Umbilical cord (tissue), 2 donors: ENCODE measurements around the gene UTS2R. TPM values are rescaled to one million over a fixed set of nuclear protein-coding genes. Genes with fewer than 3 reads are reported as not detected.
"Not testable (repeated sequence)": the region's sequence is repeated elsewhere in the genome, so short reads cannot be mapped to it uniquely, and the experiment has no call there.

Source experiments
- DNase-seq: peaks from one replicate; pipeline ENCODE4 v3.0.0-alpha.2; 2015; ENCODE audit warnings: low spot score
- total RNA-seq: library from RNA; depleted of rRNA; stranded (reverse); fragments of >200 nt; gene quantifications from one replicate; pipeline ENCODE4 v1.2.3, GENCODE V29; 2014; ENCODE audit warnings: low replicate concordance; ENCODE audit not compliant: insufficient read depth

The UTS2R gene
- total RNA-seq, 1 donor from 2014 or later = 0.48 TPM

DNA sequence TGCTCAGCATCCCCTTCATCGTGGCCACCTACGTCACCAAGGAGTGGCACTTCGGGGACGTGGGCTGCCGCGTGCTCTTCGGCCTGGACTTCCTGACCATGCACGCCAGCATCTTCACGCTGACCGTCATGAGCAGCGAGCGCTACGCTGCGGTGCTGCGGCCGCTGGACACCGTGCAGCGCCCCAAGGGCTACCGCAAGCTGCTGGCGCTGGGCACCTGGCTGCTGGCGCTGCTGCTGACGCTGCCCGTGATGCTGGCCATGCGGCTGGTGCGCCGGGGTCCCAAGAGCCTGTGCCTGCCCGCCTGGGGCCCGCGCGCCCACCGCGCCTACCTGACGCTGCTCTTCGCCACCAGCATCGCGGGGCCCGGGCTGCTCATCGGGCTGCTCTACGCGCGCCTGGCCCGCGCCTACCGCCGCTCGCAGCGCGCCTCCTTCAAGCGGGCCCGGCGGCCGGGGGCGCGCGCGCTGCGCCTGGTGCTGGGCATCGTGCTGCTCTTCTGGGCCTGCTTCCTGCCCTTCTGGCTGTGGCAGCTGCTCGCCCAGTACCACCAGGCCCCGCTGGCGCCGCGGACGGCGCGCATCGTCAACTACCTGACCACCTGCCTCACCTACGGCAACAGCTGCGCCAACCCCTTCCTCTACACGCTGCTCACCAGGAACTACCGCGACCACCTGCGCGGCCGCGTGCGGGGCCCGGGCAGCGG is 3.2 kb downstream of the UTS2R start:
- no peak for DNase-seq

DNA sequence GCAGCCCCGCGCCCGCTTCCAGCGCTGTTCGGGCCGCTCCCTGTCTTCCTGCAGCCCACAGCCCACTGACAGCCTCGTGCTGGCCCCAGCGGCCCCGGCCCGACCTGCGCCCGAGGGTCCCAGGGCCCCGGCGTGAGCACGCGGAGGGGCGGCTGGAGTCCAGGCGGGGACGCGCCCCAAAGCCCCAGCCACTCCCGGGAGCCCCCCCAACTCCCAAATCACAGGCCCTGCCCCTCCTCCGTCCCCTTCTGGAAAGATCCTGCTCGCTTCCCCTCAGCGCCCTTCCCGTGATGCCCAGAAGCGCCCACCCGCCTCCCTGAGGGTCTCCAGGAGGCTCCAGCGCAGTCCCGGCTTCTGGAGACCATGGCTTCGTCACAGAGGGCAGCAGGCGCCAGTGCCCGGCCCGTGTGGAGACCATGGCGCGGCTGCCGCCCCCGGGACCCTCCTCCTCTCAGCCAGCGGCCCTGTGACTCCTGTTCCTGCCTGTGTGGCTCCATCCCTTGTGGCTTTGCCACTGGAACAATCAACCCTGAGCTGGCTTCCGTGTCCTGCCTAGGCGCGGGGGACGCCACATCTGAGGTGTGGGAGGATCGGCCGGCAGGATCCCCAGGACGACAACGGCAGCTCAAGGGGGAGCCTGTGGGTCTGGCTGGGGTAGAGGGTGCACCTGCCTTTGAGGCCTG is 3.9 kb downstream of the UTS2R start:
- DNase-seq = no peak

DNA sequence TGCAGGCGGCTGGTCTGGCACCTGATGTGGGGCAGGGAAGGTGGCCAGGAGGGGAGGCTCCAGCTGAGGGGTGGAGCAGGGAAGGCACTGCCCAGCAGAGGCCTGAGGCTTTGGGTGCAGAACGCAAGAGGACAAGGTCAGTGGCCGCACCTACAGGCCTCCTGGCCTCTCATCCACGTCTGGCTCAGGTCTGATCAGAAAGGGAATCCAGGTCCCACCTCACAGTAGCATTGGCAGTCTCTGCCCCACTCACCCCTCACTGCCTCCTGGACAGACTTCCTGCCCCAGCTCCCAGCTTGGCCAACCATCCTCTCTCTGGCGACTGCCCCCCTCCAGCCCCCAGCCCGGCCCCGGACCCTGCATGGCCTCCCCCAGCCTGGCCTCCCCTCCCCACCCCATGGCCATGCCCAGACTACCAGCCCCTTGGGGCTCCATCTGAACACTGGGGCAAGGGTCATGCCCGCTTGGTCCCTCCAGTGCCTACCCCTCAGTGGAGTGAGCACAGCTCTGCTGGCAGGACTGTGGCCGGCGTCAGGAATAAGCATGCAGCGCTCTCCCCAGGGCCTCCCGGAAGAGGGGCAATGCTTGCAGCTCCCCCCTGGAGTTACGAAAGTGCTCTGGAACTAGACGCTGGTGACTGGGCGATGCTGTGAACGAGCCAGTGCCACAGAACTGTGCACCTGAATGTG is 4.6 kb downstream of the UTS2R start:
- no peak for DNase-seq

DNA sequence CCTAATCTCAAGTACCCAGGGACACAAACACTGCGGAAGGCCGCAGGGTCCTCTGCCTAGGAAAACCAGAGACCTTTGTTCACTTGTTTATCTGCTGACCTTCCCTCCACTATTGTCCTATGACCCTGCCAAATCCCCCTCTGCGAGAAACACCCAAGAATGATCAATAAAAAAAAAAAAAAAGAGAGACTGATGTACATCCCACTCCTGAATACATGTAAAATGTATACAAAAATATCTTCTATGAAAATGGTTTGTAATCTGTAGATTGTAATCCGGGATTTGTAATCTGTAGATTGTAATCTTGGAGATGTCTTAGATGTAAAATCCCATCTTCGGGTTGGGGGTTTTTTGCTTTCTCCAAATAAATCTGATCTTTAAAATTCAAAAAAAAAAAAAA is 5.7 kb downstream of the UTS2R start:
- DNase-seq = not testable (repeated sequence)

DNA sequence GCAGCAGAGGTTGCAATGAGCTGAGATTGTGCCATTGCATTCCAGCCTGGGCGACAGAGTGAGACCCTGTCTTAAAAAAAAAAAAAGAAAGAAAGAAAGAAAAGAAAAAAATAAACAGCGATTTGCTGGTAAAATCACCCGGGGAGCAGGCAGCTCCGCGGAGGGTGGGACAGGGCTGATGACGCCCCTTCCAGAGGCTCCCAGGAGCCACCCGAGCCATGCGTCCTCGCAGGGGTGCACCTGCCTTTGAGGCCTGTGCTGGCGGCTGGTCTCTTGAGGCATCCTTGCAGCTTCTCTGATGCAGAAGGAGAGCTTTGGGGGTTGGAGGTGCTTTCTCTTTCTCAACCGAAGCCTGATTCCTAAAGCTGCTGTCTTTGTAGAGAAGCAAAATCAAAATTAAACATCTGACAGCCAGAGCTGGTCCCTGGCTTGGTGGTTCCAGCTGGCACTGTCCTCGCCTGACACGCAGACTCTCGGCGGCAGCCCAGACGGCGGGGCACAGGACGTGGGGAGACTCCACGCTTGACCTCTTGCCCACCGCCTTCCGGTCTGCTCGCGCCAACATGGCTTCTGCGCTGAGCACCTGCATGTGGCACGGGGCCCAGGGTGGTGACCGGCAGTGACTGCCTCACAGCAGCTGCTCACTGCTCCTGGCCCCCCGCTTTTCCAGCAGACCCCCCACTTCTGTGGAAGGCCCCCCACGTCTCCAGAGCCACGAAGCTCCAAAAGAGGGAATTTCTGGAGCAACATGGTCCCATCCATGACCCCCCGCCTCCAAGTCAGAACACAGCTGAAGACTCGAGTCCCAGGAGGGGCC is 6.6 kb downstream of the UTS2R start:
- no peak for DNase-seq

DNA sequence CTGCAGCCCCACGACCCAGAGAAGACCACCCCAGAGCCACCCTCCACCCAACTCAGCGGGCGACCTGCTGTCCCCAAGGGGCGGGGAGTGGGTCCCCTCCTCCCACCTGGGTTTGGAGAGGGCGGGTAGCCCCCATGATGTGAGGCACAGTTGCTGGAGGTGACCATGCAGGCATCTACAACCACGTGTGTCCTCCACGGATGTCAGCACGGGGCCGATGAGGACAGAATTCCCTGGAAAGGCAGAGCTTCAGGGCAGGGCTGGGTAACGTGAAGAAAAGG is 7.1 kb downstream of the UTS2R start:
- no peak for DNase-seq

DNA sequence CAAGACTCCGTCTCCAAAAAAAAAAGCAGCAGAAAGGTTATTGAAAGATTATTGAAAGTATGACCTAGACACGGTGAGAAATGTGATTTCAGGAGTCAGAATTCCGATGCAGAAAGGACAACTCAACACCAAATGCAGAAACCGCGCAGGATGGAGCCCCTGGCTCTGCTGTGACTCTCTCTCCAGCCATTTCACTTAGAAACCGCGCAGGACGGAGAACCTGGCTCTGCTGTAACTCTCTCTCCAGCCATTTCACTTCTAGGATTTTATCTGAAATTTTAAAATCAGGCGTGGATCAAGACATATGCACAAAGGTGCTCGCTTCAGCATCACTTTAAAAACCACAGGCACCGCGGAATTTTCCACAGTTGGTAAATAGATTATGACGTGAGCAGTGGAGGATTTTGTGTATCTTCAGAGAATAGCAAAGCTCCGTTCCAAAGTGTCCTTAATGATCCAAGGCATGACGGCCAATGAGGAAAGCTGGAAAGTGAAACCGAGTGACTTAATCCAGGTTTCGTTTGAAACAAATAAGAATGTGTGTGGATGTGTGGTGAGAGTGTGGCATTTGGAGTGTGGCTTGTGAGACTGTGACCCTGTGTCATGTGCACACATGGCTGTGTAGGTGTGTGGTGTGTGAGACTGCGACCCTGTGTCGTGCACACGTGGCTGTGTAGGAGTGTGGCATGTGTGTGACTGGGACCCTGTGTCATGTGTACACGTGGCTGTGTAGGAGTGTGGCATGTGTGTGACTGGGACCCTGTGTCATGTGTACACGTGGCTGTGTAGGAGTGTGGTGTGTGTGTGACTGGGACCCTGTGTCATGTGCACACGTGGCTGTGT is 9.5 kb downstream of the UTS2R start:
- no peak for DNase-seq

DNA sequence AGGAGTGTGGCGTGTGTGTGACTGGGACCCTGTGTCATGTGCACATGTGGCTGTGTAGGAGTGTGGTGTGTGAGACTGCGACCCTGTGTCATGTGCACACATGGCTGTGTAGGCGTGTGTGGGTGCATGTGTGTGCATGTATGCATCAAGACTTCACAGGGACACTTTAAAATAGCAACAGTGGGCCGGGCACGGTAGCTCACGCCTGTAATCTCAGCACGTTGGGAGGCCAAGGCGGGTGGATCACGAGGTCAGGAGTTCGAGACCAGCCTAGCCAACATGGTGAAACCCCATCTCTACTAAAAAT is 10.1 kb downstream of the UTS2R start:
- DNase-seq = not testable (repeated sequence)

DNA sequence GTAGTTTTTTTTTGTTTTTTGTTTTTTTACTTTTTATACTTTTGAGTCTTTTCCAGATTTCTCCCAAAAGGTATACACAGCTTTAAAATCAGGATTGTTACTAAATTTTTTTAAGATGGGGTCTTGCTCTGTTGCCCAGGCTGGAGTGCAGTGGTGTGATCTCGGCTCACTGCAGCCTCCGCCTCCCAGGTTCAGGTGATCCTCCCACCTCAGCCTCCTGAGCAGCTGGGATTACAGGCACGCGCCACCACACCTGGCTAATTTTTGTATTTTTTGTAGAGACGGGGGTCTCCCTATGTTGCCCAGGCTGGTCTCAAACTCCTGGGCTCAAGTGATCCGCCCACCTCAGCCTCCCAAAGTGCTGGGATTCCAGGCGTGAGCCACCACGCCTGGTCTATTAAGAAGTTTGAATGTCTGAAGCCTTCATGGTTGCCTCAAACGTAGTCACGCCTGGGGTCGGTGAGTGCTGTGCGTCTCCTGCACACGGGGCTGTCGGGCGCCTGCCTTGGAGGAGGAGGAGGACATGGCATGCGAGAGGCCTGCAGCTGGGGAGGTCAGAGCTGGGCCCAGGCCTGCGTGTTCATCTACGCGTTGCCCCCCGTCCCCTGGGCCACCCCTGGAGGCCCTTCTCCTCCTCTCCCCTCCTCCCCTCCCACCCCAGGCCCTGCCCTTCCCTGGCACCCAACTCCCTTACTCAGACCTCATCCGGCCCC is 10.8 kb downstream of the UTS2R start:
- DNase-seq = not testable (repeated sequence)

DNA sequence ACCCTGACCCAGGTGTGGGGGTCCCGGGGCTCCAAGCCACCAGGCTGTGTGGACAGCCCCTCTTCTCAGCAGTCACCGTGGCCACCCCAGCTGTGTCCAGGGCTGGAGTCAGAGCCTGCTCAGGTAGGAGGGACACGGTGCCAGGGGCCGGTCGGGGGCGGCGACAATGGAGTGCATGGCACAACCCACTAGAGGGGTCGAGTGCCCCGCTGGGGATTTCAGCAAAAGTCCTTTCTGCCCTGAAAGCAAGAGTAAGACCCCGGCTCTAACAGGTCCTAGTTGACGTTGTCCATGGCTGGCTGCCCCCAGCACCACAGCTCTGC is 11.3 kb downstream of the UTS2R start:
- DNase-seq = no peak

DNA sequence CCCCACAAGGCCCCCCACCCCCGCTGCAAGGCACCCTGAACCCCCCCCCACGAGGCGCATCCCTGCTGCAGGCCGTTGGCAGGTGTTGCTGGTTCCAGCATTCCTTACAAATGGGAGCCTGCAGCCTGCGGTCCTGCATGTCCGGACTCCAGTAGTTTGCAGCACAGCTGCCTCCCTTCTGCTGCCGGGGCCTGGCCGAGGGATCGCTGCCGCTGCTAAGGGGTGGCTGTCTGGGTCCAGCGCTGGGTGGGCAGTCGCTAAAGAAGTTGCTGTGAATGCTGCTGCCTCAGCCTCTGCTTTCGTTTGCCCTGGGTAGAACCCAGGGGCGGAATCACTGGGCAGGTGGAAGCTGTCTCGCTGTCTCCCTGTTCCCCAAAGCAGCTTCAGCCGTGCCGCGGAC is 11.8 kb downstream of the UTS2R start:
- DNase-seq = no peak

DNA sequence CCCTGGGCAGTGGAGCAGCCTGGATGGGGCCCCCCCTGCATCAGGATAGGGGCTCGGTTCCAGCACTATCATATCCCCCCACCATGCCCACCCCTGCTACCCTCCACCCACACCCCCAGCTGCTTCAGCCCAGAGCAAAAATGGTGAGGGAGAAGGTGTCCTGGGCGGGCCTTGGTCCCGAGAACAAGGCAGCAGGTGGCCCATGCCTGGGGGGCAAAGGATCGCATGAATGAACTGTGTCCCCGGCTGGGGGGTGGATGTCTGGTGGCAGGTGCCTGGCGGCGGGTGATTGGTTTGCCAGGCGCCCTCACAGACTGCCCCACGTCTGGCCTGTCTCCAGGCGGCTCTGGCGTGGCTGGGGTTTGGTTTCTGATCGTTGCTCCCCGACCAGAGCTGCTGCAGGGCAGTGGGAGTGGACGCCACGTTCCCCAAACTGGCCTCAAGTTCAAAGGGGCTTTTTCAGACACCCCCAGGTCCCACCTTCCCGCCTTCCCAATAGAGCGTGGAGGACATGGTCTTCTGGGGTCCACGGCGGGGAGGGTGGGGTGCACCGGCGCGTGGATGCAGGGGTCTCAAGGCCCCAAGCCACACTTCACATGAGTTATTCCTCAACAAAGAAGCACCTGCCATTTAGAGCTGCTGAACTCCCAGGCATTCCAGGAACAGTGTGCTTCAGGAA is 12.6 kb downstream of the UTS2R start:
- DNase-seq = no peak

DNA sequence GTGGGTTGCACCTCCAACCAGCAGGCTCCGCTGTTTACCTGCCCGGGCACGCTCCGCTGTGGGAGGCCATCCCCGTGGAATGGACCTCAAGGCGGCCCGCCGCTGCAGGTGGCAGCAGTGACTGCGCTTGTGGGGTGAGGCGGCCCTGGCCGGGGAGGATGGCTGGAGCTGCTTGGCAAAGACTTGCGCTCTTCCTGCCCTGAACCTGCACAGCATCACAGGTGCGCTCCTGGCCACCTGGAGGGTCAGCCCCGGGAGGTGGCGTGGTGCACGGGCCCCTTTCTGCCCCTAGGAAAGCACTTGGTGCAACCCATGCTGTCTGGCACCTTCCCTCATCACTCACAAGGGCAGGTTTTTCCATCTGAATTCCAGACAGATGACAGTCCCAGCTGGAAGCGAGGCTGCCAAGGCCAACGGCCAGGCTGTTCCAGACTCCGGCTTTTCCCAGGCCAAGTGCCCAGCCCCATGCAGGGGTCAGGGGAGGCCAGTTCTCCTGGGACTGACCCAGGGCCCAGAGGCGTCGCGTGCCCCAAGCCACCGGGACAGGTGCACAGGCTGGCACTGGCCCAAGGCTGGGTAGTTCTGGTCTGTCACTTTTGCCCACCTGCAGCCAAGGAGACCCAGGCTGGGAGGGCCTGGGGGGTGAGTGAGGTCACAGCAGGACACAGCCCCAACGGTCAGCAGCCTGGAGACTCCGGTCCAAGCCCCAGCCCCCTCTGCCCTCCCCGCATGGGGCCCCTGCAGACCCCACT is 13.3 kb downstream of the UTS2R start:
- peak; percentile 54 for DNase-seq

DNA sequence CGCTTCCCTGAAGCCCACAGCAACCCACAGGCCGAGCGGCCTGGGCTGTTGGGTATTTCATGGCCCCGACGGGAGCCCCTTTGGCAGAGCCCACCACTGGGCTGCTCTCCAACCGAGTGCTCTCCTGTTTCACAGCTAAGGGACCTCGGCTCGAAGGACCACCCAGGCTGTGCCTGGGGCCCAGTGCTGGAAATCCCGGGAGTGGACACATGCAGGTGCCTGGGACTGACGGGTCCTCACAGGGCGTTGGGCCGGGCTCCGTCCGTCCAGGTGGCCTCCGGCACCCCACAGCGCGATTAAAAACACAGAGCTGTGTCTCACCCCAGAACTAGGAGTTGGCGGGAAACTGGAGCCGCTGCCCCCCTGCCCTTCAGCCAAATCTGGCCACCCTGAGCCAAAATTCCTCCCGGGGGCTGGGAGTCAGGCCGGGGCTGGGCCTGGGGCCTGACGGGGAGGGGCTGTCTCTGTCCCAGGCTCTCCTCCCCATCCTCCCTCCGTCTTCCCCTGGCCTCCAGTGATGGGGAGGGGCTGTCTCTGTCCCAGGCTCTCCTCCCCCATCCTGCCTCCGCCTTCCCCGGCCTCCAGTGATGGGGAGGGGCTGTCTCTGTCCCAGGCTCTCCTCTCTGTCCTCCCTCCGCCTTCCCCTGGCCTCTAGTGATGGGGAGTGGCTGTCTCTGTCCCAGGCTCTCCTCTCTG is 14.1 kb downstream of the UTS2R start:
- no peak for DNase-seq

DNA sequence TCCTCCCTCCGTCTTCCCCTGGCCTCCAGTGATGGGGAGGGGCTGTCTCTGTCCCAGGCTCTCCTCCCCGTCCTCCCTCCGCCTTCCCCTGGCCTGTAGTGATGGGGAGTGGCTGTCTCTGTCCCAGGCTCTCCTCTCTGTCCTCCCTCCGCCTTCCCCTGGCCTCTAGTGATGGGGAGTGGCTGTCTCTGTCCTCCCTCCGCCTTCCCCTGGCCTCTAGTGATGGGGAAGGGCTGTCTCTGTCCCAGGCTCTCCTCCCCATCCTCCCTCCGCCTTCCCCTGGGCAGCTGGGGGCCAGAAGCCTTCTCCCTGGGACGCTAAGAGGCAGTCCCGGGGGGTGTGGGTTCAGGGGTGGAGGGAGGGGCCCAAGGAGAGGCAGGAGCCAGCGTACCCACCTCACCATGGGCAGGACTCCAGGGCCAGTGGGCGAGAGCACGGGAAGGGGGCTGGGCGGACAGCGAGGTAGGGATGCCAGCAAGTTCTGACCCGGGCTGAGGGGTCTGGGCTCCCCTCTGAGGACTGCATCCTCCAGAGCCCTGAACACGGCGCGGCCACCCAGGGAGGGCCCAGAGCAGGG is 14.8 kb downstream of the UTS2R start:
- peak; percentile 87 for DNase-seq

DNA sequence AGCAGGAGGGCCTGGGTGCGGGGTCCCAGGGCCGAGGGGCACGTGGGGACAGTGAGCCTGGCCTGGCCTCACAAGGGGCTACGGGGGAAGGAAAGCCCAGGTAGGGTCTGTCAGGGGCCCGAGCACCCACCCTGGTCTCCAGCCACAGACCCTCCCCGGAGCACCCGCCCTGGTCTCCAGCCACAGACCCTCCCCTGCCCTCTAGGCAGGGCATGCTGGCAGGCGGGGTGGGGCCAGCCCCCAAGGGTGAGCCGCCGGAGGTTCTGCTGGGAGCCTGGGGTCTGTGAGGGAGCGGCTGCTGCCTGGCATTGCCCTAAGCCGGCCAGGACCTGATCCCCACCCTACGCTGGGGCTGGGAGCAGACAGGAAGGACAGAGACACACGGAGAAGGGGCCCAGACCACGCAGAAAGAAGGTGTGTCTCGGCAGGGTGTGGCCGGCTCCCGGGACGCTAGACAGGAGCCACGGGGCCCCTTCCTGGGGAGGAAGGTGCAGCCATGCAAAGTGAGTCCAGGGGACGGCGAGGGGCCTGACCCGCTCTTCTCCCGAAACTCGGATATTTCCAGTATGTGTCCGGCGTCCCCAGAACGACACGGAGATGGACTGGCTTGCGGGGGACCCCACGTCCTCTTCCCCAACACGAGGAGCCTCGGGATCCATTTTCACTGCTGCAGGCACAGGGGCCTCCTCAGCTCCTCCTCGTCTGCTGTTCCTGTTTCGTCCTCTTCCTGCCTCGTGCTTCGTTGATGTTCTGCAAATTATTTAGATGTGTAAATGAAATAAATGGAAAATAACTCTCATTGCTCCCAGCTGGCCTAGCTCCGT is 15.5 kb downstream of the UTS2R start:
- DNase-seq = no peak

DNA sequence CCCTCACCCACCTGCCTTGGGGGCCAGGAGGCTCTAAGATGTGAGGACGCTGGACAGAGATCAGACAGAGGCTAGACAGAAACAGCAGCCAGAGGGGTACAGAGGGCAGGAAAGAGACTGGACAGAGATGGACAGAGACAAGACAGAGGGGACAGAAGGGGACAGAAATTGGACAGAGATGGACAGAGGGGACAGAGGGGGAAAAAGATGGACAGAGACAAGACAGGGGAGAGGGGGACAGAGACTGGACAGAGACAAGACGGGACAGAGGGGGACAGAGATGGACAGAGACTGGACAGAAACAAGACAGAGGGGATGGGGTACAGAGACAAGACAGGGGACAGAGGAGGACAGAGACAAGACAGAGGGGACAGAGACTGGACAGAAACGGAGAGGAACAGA is 16.1 kb downstream of the UTS2R start:
- DNase-seq = no peak
